IPS DF 6.9 (cell line): ENCODE measurements around the gene PTPRA.

Experiments used
- DNase-seq: peaks from one replicate; pipeline ENCODE4 v3.0.0-alpha.2; 2013; ENCODE audit warnings: low read depth, low spot score
- H3K27ac ChIP-seq: one replicate; pipeline ENCODE4 v1.5.1; 2013; ENCODE audit warnings: low read length, control low read depth
- H3K27me3 ChIP-seq: 2 replicates; pipeline ENCODE4 v1.6.1; 2013; ENCODE audit warnings: mild to moderate bottlenecking, low read length; ENCODE audit not compliant: control insufficient read depth, insufficient read depth
- H3K36me3 ChIP-seq: 2 replicates; pipeline ENCODE4 v1.6.1; 2013; ENCODE audit warnings: low read length; ENCODE audit not compliant: control insufficient read depth, insufficient read depth
- H3K4me1 ChIP-seq: 2 replicates; pipeline ENCODE4 v1.6.1; 2013; ENCODE audit warnings: low read length; ENCODE audit not compliant: control insufficient read depth, insufficient read depth
- H3K4me3 ChIP-seq: 2 replicates; pipeline ENCODE4 v1.5.1; 2013; ENCODE audit warnings: mild to moderate bottlenecking, low read length
- H3K9me3 ChIP-seq: 2 replicates; pipeline ENCODE4 v1.6.1; 2013; ENCODE audit warnings: low read length, inconsistent platforms; ENCODE audit not compliant: control insufficient read depth, insufficient read depth
- WGBS: extraction: QIAGEN DNeasy Blood & Tissue Kit; methylation state at CpG from one replicate; pipeline ENCODE4 v1.1.7; 2013; ENCODE audit warnings: mixed read lengths, missing lambda C conversion rate; ENCODE audit not compliant: insufficient read length, insufficient coverage; 5-methylcytosine and 5-hydroxymethylcytosine counted together

The PTPRA gene

GRCh38 chr20:2902818-2903217 is 29.5 kb downstream of the PTPRA start:
- Histone ChIP-seq H3K4me1 (0 out of 2 replicates have a peak, but pooled peaks cover 1% of the 10 kb centered on the region), H3K27ac (no peak overlapping the region), H3K36me3 (no peaks in the 10 kb centered on the region), H3K27me3 (no peaks in the 10 kb centered on the region), H3K4me3 (no peak overlapping the region), H3K9me3 (no peaks in the 10 kb centered on the region)
- no CpG with 5 or more reads among the region's 3 CpGs for WGBS
- no peak for DNase-seq

- no peak overlapping the region for H3K27ac ChIP-seq
- 100% methylated on average over 1 of the region's 6 CpGs for WGBS
- H3K27me3 ChIP-seq = no peaks in the 10 kb centered on the region
- 0 out of 2 replicates have a peak, but pooled peaks cover 1% of the 10 kb centered on the region for H3K4me1 ChIP-seq
- H3K4me3 ChIP-seq = no peak overlapping the region
- no peak for DNase-seq
- H3K9me3 ChIP-seq = no peaks in the 10 kb centered on the region
- no peaks in the 10 kb centered on the region for H3K36me3 ChIP-seq
Measured at GRCh38 chr20:2903686-2904085, 30.4 kb downstream of the PTPRA start.

GRCh38 chr20:2907519-2907918 is 34.2 kb downstream of the PTPRA start:
- H3K27me3 ChIP-seq = no peaks in the 10 kb centered on the region
- 100% methylated on average over 2 of the region's 3 CpGs for WGBS
- H3K4me3 ChIP-seq = no peak overlapping the region

GRCh38 chr20:2909953-2910352 is 36.7 kb downstream of the PTPRA start:
- Histone ChIP-seq H3K36me3 (no peaks in the 10 kb centered on the region), H3K4me3 (no peak overlapping the region), H3K9me3 (no peaks in the 10 kb centered on the region), H3K4me1 (no peaks in the 10 kb centered on the region), H3K27me3 (no peaks in the 10 kb centered on the region), H3K27ac (no peak overlapping the region)
- no CpG with 5 or more reads among the region's 2 CpGs for WGBS
- DNase-seq = no peak

More at GRCh38 chr20:2907519-2907918, 34.2 kb downstream of the PTPRA start:
- no peaks in the 10 kb centered on the region for H3K9me3 ChIP-seq
- H3K27ac ChIP-seq = no peak overlapping the region
- no peaks in the 10 kb centered on the region for H3K4me1 ChIP-seq
- H3K36me3 ChIP-seq = no peaks in the 10 kb centered on the region
- DNase-seq = no peak

- DNase-seq = no peak
- H3K36me3 ChIP-seq = no peaks in the 10 kb centered on the region
- no peaks in the 10 kb centered on the region for H3K27me3 ChIP-seq
- H3K9me3 ChIP-seq = no peaks in the 10 kb centered on the region
- no peak overlapping the region for H3K27ac ChIP-seq
- no peaks in the 10 kb centered on the region for H3K4me1 ChIP-seq
- no peak overlapping the region for H3K4me3 ChIP-seq
Measured at GRCh38 chr20:2911200-2911599, 37.9 kb downstream of the PTPRA start.

- H3K4me1 ChIP-seq = no peaks in the 10 kb centered on the region
- no peaks in the 10 kb centered on the region for H3K27me3 ChIP-seq
- no peak for DNase-seq
- no peak overlapping the region for H3K4me3 ChIP-seq
- no peak overlapping the region for H3K27ac ChIP-seq
- H3K36me3 ChIP-seq = no peaks in the 10 kb centered on the region
- H3K9me3 ChIP-seq = no peaks in the 10 kb centered on the region
Measured at GRCh38 chr20:2914160-2914559, 40.9 kb downstream of the PTPRA start.

- H3K9me3 ChIP-seq = no peaks in the 10 kb centered on the region
- DNase-seq = no peak
- no peaks in the 10 kb centered on the region for H3K27me3 ChIP-seq
- H3K27ac ChIP-seq = no peak overlapping the region
- no peak overlapping the region for H3K4me3 ChIP-seq
- H3K4me1 ChIP-seq = peaks cover 6% of the 10 kb centered on the region; the same call in 1 of the 2 replicates
- H3K36me3 ChIP-seq = no peaks in the 10 kb centered on the region
Measured at GRCh38 chr20:2917266-2917665, 44.0 kb downstream of the PTPRA start.

- Histone ChIP-seq H3K4me1 (peaks cover 6% of the 10 kb centered on the region; the same call in 1 of the 2 replicates), H3K36me3 (no peaks in the 10 kb centered on the region), H3K9me3 (no peaks in the 10 kb centered on the region), H3K27me3 (no peaks in the 10 kb centered on the region), H3K27ac (no peak overlapping the region), H3K4me3 (no peak overlapping the region)
- no CpG with 5 or more reads among the region's 7 CpGs for WGBS
- DNase-seq = no peak
Measured at GRCh38 chr20:2918096-2919049, 45.1 kb downstream of the PTPRA start.

GRCh38 chr20:2919518-2920245 is 46.4 kb downstream of the PTPRA start:
- peaks cover 4% of the 10 kb centered on the region; the same call in 1 of the 2 replicates for H3K36me3 ChIP-seq
- H3K27ac ChIP-seq = no peak overlapping the region
- no CpG with 5 or more reads among the region's 2 CpGs for whole genome bisulfite sequencing
- DNase-seq = no peak
- peaks cover 6% of the 10 kb centered on the region; the same call in 1 of the 2 replicates for H3K4me1 ChIP-seq
- H3K4me3 ChIP-seq = no peak overlapping the region
- H3K9me3 ChIP-seq = no peaks in the 10 kb centered on the region
- H3K27me3 ChIP-seq = no peaks in the 10 kb centered on the region

GRCh38 chr20:2920473-2920872 is 47.2 kb downstream of the PTPRA start:
- Histone ChIP-seq H3K4me3 (no peak overlapping the region), H3K27me3 (no peaks in the 10 kb centered on the region), H3K9me3 (no peaks in the 10 kb centered on the region), H3K27ac (no peak overlapping the region), H3K36me3 (peaks cover 4% of the 10 kb centered on the region; the same call in 1 of the 2 replicates), H3K4me1 (peaks cover 6% of the 10 kb centered on the region; the same call in 1 of the 2 replicates)
- no CpG with 5 or more reads among the region's 1 CpG for WGBS
- DNase-seq = no peak
